Vagina (tissue), 2 donors: ENCODE data around the gene GADD45GIP1. TPM values are rescaled to one million over a fixed set of nuclear protein-coding genes. Genes with fewer than 3 reads are reported as not detected.

ENCODE experiments used
- DNase-seq, 2 donors: peaks; one replicate each; pipeline ENCODE4 v3.0.0-alpha.2; 2017; ENCODE audit errors: extremely low spot score in 2 of 2
- H3K27ac ChIP-seq: fragments of 200-600 bp; sonication (generic); one replicate; pipeline ENCODE4 v1.5.1; 2019
- H3K27me3 ChIP-seq: fragments of 200-600 bp; sonication (generic); one replicate; pipeline ENCODE4 v1.5.1; 2019
- H3K36me3 ChIP-seq, 2 donors: fragments of 200-600 bp; sonication (generic); one replicate each; pipeline ENCODE4 v1.5.1; 2017 to 2019
- H3K4me1 ChIP-seq: fragments of 200-600 bp; sonication (generic); one replicate; pipeline ENCODE4 v1.5.1; 2019
- H3K4me3 ChIP-seq, 2 donors: fragments of 200-600 bp; sonication (generic); 1 replicate in 1 of 2; 2 replicates in 1 of 2; pipeline ENCODE4 v1.5.1; 2016 to 2019
- H3K9me3 ChIP-seq: fragments of 200-600 bp; sonication (generic); one replicate; pipeline ENCODE4 v1.5.1; 2019
- CTCF ChIP-seq, 3 experiments: fragments of 450-650 bp in 2 of 3; fragments of 200-600 bp in 1 of 3; sonication (generic) in 1 of 3; IDR thresholded peaks; one replicate each; pipeline ENCODE4 v1.5.1; 2017 to 2019; ENCODE audit warnings: antibody characterized with exemption in 3 of 3, mild to moderate bottlenecking in 2 of 3, moderate library complexity in 2 of 3
- POLR2A ChIP-seq, 2 donors: fragments of 450-650 bp; IDR thresholded peaks; one replicate each; pipeline ENCODE4 v1.6.1; 2017; ENCODE audit warnings: antibody characterized with exemption in 2 of 2, mild to moderate bottlenecking in 2 of 2, moderate library complexity in 2 of 2
- POLR2AphosphoS5 ChIP-seq, 2 donors: sonication (generic); formaldehyde crosslinking; IDR thresholded peaks; one replicate each; pipeline ENCODE4 v1.9.0; 2017; ENCODE audit warnings: antibody characterized with exemption in 2 of 2, mild to moderate bottlenecking in 2 of 2, low read depth in 1 of 2; ENCODE audit not compliant: insufficient read depth in 1 of 2
- intact Hi-C: fragments of 100-400 bp; cut with DNase I; formaldehyde crosslinking; loops from one replicate; pipeline ENCODE4 v1.15.1; 2023
- total RNA-seq: library from RNA; depleted of rRNA; stranded (reverse); fragments of >200 nt; gene quantifications from one replicate; pipeline ENCODE4 v1.2.3, GENCODE V29; 2016

The GADD45GIP1 gene
- total RNA-seq, 1 donor from 2014 or later = 80.3 TPM

GRCh38 chr19:12993562-12993961 is 36.5 kb upstream of the GADD45GIP1 start:
- H3K4me1 ChIP-seq = peaks cover 20% of the 10 kb centered on the region
- intact Hi-C loops = no loop called here
- no peak for DNase-seq
- H3K4me3 ChIP-seq = no peak overlapping the region
- no peaks in the 10 kb centered on the region for H3K9me3 ChIP-seq
- H3K27me3 ChIP-seq = no peaks in the 10 kb centered on the region
- H3K36me3 ChIP-seq = no peaks in the 10 kb centered on the region
- no peak overlapping the region for H3K27ac ChIP-seq
- TF ChIP-seq CTCF (IDR thresholded peaks at IDR 0.05) = no peak
- TF ChIP-seq POLR2A (IDR thresholded peaks at IDR 0.05) = no peak
- no peak for TF ChIP-seq POLR2AphosphoS5 (IDR thresholded peaks at IDR 0.05; ENCODE audit: insufficient read depth in 1 of 2, low read depth in 1 of 2)

- DNase-seq = no peak
- intact Hi-C loops = no loop called here
- Histone ChIP-seq H3K4me1 (peaks cover 11% of the 10 kb centered on the region), H3K36me3 (no peaks in the 10 kb centered on the region), H3K27ac (no peak overlapping the region), H3K9me3 (no peaks in the 10 kb centered on the region), H3K27me3 (no peaks in the 10 kb centered on the region), H3K4me3 (no peak overlapping the region)
- no peak for TF ChIP-seq POLR2AphosphoS5 (IDR thresholded peaks at IDR 0.05; ENCODE audit: insufficient read depth in 1 of 2, low read depth in 1 of 2)
- no peak for TF ChIP-seq POLR2A (IDR thresholded peaks at IDR 0.05)
- no peak for TF ChIP-seq CTCF (IDR thresholded peaks at IDR 0.05)
Measured at GRCh38 chr19:12992729-12993128, 35.7 kb upstream of the GADD45GIP1 start.

- intact Hi-C loops = no loop called here
- Histone ChIP-seq H3K27ac (no peak overlapping the region), H3K27me3 (no peaks in the 10 kb centered on the region), H3K4me1 (no peaks in the 10 kb centered on the region), H3K9me3 (no peaks in the 10 kb centered on the region), H3K4me3 (no peak overlapping the region), H3K36me3 (no peaks in the 10 kb centered on the region)
- DNase-seq = no peak
- TF ChIP-seq POLR2A (IDR thresholded peaks at IDR 0.05) = no peak
- TF ChIP-seq CTCF (IDR thresholded peaks at IDR 0.05) = no peak
- TF ChIP-seq POLR2AphosphoS5 (IDR thresholded peaks at IDR 0.05; ENCODE audit: insufficient read depth in 1 of 2, low read depth in 1 of 2) = no peak
Measured at GRCh38 chr19:12991296-12991695, 34.3 kb upstream of the GADD45GIP1 start.

- no peaks in the 10 kb centered on the region for H3K36me3 ChIP-seq
- no peak overlapping the region for H3K4me3 ChIP-seq
- TF ChIP-seq POLR2AphosphoS5 (IDR thresholded peaks at IDR 0.05; ENCODE audit: insufficient read depth in 1 of 2, low read depth in 1 of 2) = no peak
- no peak for TF ChIP-seq CTCF (IDR thresholded peaks at IDR 0.05)
- TF ChIP-seq POLR2A (IDR thresholded peaks at IDR 0.05) = no peak
- H3K27me3 ChIP-seq = no peaks in the 10 kb centered on the region
- no peak overlapping the region for H3K27ac ChIP-seq
- intact Hi-C loops = no loop called here
- H3K4me1 ChIP-seq = no peaks in the 10 kb centered on the region
- H3K9me3 ChIP-seq = no peaks in the 10 kb centered on the region
- no peak for DNase-seq
Measured at GRCh38 chr19:12990853-12991252, 33.8 kb upstream of the GADD45GIP1 start.

- H3K4me1 ChIP-seq = no peaks in the 10 kb centered on the region
- H3K4me3 ChIP-seq = no peak overlapping the region
- TF ChIP-seq POLR2A (IDR thresholded peaks at IDR 0.05) (no peak), POLR2AphosphoS5 (IDR thresholded peaks at IDR 0.05; ENCODE audit: insufficient read depth in 1 of 2, low read depth in 1 of 2) (no peak), CTCF (IDR thresholded peaks at IDR 0.05) (no peak)
- H3K27ac ChIP-seq = no peak overlapping the region
- H3K9me3 ChIP-seq = no peaks in the 10 kb centered on the region
- intact Hi-C loops = no loop called here
- DNase-seq = no peak
- H3K27me3 ChIP-seq = no peaks in the 10 kb centered on the region
- H3K36me3 ChIP-seq = no peaks in the 10 kb centered on the region
Measured at GRCh38 chr19:12990431-12990830, 33.4 kb upstream of the GADD45GIP1 start.
